Measurements from ENCODE around the gene KRTAP5-8. TPM values are rescaled to one million over a fixed set of nuclear protein-coding genes. Genes with fewer than 3 reads are reported as not detected.

KRTAP5-8 gene
- total and polyA plus RNA-seq, 9 of the 15 experiments (the other 6 are each of a cell fraction or from before 2014, with no cell fraction given): not detected

DNA sequence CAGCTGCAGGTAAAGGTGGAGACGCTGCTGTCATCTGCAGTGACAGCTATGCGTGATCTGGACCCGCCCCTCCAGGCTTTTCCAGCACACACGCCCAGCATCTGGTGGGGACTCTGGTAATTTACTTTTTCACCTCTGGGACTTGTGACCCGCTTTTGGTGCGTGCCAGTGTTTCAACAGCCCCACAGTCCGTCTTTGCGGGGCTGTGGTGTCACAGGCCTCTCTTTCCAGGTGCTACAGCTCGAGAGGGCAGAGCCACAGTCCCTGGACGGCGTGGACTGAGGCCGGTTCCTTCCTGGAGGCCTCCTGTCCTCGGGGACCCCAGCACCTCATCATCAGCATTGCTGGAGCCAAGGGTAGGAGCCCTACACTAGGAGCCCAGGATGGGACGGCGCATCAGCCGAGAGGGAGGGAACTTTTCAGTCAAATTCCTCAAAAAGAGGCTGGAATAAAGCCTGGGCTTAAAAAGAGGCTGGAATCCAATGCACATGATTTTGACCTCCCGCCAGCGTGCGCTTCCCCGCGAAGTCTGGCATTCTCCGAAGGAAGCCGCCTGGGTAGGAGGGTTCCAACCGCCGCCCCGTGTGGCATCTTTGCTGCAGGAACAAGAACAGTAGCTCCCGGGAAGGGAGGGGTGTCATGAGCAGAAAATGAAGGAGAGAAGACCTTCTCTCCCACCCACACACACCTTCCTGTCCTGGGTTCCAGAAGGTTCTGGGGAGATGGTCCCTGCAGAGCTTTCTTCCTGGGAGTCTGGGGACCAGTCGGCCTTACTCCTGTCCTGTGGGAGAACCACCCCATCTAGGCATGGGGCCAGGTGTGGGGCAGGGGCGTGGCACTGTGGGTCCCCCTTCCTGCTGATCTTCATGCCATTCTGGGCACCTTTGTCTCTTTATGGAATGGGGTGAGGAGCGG is 36.5 kb upstream of the KRTAP5-8 start:
- no peak overlapping the region for H3K4me3 ChIP-seq
- H3K36me3 ChIP-seq (ENCODE audit: control insufficient read depth, insufficient read depth, low read length): peaks cover 31% of the 10 kb centered on the region; the same call in 2 of the 3 replicates
- WGBS (ENCODE audit: insufficient coverage, low coverage, missing lambda C conversion rate): 86% methylated on average over 23 of the region's 30 CpGs
- no peak for FAIRE-seq
- in situ Hi-C loops (cut with MboI) (no loop called here), intact Hi-C loops (cut with micrococcal nuclease) (no loop called here)
- H3K79me2 ChIP-seq (ENCODE audit: control insufficient read depth, insufficient read depth, low read length): no peaks in the 10 kb centered on the region
- H3K9me3 ChIP-seq (replicated peaks; ENCODE audit: control insufficient read depth, insufficient read depth, low read depth, low read length): no peaks in the 10 kb centered on the region
- H2AFZ ChIP-seq (ENCODE audit: low read depth, low read length): no peak overlapping the region
- no peaks in the 10 kb centered on the region for H4K20me1 ChIP-seq (replicated peaks; ENCODE audit: control insufficient read depth, insufficient read depth, low read length)
- POLR2A ChIA-PET: interaction anchor here (0.7 kb wide), 1 partner anchor 18 kb away, joined by 3 read pairs; no protein-coding TSS in a partner anchor
- ATAC-seq: no peak
- no peaks in the 10 kb centered on the region for H3K9me1 ChIP-seq (ENCODE audit: control insufficient read depth, insufficient read depth, low read length)
- H3K4me2 ChIP-seq (ENCODE audit: insufficient read depth, low read length): no peak overlapping the region
- DNase-seq (ENCODE audit: extremely low read depth in 1 of 4, low spot score in 3 of 4): no peak
- H3K27ac ChIP-seq (ENCODE audit: extremely low read depth, low read depth, low read length): no peak overlapping the region
- H3K4me1 ChIP-seq (replicated peaks in 1 of 2; ENCODE audit: control insufficient read depth in 2 of 2, insufficient read depth in 2 of 2, low read length in 2 of 2): no peaks in the 10 kb centered on the region
- no peaks in the 10 kb centered on the region for H3K27me3 ChIP-seq (ENCODE audit: control insufficient read depth in 2 of 2, insufficient read depth in 2 of 2, low read length in 2 of 2)
- CTCF ChIA-PET (ENCODE audit: low intra/inter-chr PET ratio): no interaction called here
- no peak overlapping the region for H3K9ac ChIP-seq (ENCODE audit: insufficient read depth in 1 of 2, low read depth in 2 of 2, low read length in 2 of 2)
- BruUV-seq (replicated peaks): no TSS peak
- TF ChIP-seq PCBP2 (IDR thresholded peaks at IDR 0.05; ENCODE audit: low read depth, low read length, poor library complexity, severe bottlenecking) (no peak), SIX5 (IDR thresholded peaks at IDR 0.05; ENCODE audit: borderline replicate concordance in 1 of 2, insufficient read depth in 1 of 2, low read depth in 1 of 2, low read length in 2 of 2) (no peak), ZNF644 (tag; IDR thresholded peaks at IDR 0.05; ENCODE audit: low read depth) (no peak), BHLHE40 (IDR thresholded peaks at IDR 0.05; ENCODE audit: low read length) (no peak), ZBED1 (IDR thresholded peaks at IDR 0.05) (no peak), MCM2 (IDR thresholded peaks at IDR 0.05; ENCODE audit: low read depth) (no peak), CBFA2T2 (conservative IDR thresholded peaks at IDR 0.05) (no peak), MED1 (CRISPR knock-in tag; IDR thresholded peaks at IDR 0.05; ENCODE audit: borderline replicate concordance) (no peak)
- TF ChIP-seq, protein P1, sequence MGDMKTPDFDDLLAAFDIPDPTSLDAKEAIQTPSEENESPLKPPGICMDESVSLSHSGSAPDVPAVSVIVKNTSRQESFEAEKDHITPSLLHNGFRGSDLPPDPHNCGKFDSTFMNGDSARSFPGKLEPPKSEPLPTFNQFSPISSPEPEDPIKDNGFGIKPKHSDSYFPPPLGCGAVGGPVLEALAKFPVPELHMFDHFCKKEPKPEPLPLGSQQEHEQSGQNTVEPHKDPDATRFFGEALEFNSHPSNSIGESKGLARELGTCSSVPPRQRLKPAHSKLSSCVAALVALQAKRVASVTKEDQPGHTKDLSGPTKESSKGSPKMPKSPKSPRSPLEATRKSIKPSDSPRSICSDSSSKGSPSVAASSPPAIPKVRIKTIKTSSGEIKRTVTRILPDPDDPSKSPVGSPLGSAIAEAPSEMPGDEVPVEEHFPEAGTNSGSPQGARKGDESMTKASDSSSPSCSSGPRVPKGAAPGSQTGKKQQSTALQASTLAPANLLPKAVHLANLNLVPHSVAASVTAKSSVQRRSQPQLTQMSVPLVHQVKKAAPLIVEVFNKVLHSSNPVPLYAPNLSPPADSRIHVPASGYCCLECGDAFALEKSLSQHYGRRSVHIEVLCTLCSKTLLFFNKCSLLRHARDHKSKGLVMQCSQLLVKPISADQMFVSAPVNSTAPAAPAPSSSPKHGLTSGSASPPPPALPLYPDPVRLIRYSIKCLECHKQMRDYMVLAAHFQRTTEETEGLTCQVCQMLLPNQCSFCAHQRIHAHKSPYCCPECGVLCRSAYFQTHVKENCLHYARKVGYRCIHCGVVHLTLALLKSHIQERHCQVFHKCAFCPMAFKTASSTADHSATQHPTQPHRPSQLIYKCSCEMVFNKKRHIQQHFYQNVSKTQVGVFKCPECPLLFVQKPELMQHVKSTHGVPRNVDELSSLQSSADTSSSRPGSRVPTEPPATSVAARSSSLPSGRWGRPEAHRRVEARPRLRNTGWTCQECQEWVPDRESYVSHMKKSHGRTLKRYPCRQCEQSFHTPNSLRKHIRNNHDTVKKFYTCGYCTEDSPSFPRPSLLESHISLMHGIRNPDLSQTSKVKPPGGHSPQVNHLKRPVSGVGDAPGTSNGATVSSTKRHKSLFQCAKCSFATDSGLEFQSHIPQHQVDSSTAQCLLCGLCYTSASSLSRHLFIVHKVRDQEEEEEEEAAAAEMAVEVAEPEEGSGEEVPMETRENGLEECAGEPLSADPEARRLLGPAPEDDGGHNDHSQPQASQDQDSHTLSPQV (IDR thresholded peaks at IDR 0.05): no peak
- TF ChIP-seq, protein P2, sequence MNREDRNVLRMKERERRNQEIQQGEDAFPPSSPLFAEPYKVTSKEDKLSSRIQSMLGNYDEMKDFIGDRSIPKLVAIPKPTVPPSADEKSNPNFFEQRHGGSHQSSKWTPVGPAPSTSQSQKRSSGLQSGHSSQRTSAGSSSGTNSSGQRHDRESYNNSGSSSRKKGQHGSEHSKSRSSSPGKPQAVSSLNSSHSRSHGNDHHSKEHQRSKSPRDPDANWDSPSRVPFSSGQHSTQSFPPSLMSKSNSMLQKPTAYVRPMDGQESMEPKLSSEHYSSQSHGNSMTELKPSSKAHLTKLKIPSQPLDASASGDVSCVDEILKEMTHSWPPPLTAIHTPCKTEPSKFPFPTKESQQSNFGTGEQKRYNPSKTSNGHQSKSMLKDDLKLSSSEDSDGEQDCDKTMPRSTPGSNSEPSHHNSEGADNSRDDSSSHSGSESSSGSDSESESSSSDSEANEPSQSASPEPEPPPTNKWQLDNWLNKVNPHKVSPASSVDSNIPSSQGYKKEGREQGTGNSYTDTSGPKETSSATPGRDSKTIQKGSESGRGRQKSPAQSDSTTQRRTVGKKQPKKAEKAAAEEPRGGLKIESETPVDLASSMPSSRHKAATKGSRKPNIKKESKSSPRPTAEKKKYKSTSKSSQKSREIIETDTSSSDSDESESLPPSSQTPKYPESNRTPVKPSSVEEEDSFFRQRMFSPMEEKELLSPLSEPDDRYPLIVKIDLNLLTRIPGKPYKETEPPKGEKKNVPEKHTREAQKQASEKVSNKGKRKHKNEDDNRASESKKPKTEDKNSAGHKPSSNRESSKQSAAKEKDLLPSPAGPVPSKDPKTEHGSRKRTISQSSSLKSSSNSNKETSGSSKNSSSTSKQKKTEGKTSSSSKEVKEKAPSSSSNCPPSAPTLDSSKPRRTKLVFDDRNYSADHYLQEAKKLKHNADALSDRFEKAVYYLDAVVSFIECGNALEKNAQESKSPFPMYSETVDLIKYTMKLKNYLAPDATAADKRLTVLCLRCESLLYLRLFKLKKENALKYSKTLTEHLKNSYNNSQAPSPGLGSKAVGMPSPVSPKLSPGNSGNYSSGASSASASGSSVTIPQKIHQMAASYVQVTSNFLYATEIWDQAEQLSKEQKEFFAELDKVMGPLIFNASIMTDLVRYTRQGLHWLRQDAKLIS (CRISPR knock-in tag; IDR thresholded peaks at IDR 0.05): no peak
- TF ChIP-seq, protein P3, sequence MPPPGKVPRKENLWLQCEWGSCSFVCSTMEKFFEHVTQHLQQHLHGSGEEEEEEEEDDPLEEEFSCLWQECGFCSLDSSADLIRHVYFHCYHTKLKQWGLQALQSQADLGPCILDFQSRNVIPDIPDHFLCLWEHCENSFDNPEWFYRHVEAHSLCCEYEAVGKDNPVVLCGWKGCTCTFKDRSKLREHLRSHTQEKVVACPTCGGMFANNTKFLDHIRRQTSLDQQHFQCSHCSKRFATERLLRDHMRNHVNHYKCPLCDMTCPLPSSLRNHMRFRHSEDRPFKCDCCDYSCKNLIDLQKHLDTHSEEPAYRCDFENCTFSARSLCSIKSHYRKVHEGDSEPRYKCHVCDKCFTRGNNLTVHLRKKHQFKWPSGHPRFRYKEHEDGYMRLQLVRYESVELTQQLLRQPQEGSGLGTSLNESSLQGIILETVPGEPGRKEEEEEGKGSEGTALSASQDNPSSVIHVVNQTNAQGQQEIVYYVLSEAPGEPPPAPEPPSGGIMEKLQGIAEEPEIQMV (tag; conservative IDR thresholded peaks at IDR 0.05; ENCODE audit: low read depth): no peak
